Gastrocnemius medialis (tissue), 4 donors: ENCODE data around the gene BDKRB2. TPM values are rescaled to one million over a fixed set of nuclear protein-coding genes. Genes with fewer than 3 reads are reported as not detected.

Experiments used
- ATAC-seq, 2 donors: fragments of 150-250 bp; one replicate each; pipeline ENCODE4 v1.9.1; 2016
- DNase-seq, 2 donors: peaks; one replicate each; pipeline ENCODE4 v3.0.0-alpha.2; 2019
- H3K27ac ChIP-seq, 4 donors: fragments of 200-600 bp; sonication (generic); 1 replicate in 1 of 4; 2 replicates in 3 of 4; pipeline ENCODE4 v1.5.1; 2016 to 2018; ENCODE audit warnings: mild to moderate bottlenecking in 2 of 4, moderate library complexity in 1 of 4
- H3K27me3 ChIP-seq, 3 donors: fragments of 200-600 bp; sonication (generic) in 2 of 3; 1 replicate in 1 of 3; 2 replicates in 2 of 3; pipeline versions ENCODE4 v1.5.1 to v1.6.0; 2016 to 2019; ENCODE audit warnings: mild to moderate bottlenecking in 1 of 3, moderate library complexity in 1 of 3
- H3K36me3 ChIP-seq, 2 donors: fragments of 200-600 bp; sonication (generic) in 1 of 2; one replicate each; pipeline ENCODE4 v1.5.1; 2017 to 2018
- H3K4me1 ChIP-seq, 2 donors: fragments of 200-600 bp; sonication (generic) in 1 of 2; one replicate each; pipeline ENCODE4 v1.5.1; 2016 to 2017; ENCODE audit warnings: mild to moderate bottlenecking in 2 of 2
- H3K4me3 ChIP-seq, 4 donors: fragments of 200-600 bp; sonication (generic) in 3 of 4; 1 replicate in 1 of 4; 2 replicates in 3 of 4; pipeline ENCODE4 v1.5.1; 2016 to 2019; ENCODE audit warnings: mild to moderate bottlenecking in 2 of 4
- H3K9me3 ChIP-seq, 3 donors: fragments of 200-600 bp; sonication (generic) in 2 of 3; 1 replicate in 1 of 3; 2 replicates in 2 of 3; pipeline ENCODE4 v1.5.1; 2016 to 2019
- CTCF ChIP-seq, 5 experiments: fragments of 450-650 bp in 3 of 5; fragments of 200-600 bp in 2 of 5; sonication (generic) in 2 of 5; IDR thresholded peaks in 4 of 5; conservative IDR thresholded peaks in 1 of 5; 1 replicate in 4 of 5; 2 replicates in 1 of 5; pipeline ENCODE4 v1.5.1; 2016 to 2019; ENCODE audit warnings: antibody characterized with exemption in 5 of 5, mild to moderate bottlenecking in 3 of 5, moderate library complexity in 3 of 5
- POLR2A ChIP-seq, 2 donors: fragments of 450-650 bp; IDR thresholded peaks; one replicate each; pipeline ENCODE4 v1.6.1; 2017; ENCODE audit warnings: antibody characterized with exemption in 2 of 2, mild to moderate bottlenecking in 2 of 2, moderate library complexity in 2 of 2
- in situ Hi-C, 4 donors: fragments of 200-750 bp; cut with MboI; loops; one replicate each; pipeline versions ENCODE4 v1.15.0 to v1.8.0; 2017; ENCODE audit warnings: low sequenced_read_pairs in 4 of 4
- intact Hi-C: fragments of 100-400 bp; cut with DNase I; formaldehyde crosslinking; loops from one replicate; pipeline ENCODE4 v1.15.1; 2023; ENCODE audit warnings: low total_unique reads
- total RNA-seq, 4 donors: library from RNA; depleted of rRNA; stranded (reverse); fragments of >200 nt; gene quantifications; one replicate each; pipeline versions ENCODE4 v1.1.0 to v1.2.3, GENCODE V29; 2016

The BDKRB2 gene
- total RNA-seq, 4 donors from 2014 or later = 0.10 to 1.3 (median 0.89) TPM

GRCh38 chr14:96264200-96264553 lies 59.5 kb downstream of the BDKRB2 start:
- in situ Hi-C loops = loop anchor here in 1 of 4 donors (25.0 kb wide), 1 partner anchor 702 kb away; no protein-coding TSS in a partner anchor

GRCh38 chr14:96264853-96265252 lies 60.2 kb downstream of the BDKRB2 start:
- Histone ChIP-seq H3K4me1 (no peaks in the 10 kb centered on the region), H3K27me3 (peaks cover 0 to 9% (median 0%) of the 10 kb centered on the region in 3 donors), H3K4me3 (no peak overlapping the region), H3K9me3 (no peaks in the 10 kb centered on the region), H3K36me3 (no peaks in the 10 kb centered on the region), H3K27ac (no peak overlapping the region)
- ATAC-seq = no peak
- in situ Hi-C loops (loop anchor here in 1 of 4 donors (25.0 kb wide), 1 partner anchor 703 kb away; no protein-coding TSS in a partner anchor), intact Hi-C loops (no loop called here)
- no peak for DNase-seq
- no peak for TF ChIP-seq POLR2A (IDR thresholded peaks at IDR 0.05)
- TF ChIP-seq CTCF (IDR thresholded peaks at IDR 0.05 in 4 of 5, conservative IDR thresholded peaks at IDR 0.05 in 1 of 5) = no peak

More at GRCh38 chr14:96264200-96264553, 59.5 kb downstream of the BDKRB2 start:
- peaks cover 0 to 9% (median 0%) of the 10 kb centered on the region in 3 donors for H3K27me3 ChIP-seq
- ATAC-seq (no peak), DNase-seq (no peak)
- no peaks in the 10 kb centered on the region for H3K36me3 ChIP-seq
- no peak overlapping the region for H3K4me3 ChIP-seq
- no peaks in the 10 kb centered on the region for H3K4me1 ChIP-seq
- no peak overlapping the region for H3K27ac ChIP-seq
- no peaks in the 10 kb centered on the region for H3K9me3 ChIP-seq
- TF ChIP-seq POLR2A (IDR thresholded peaks at IDR 0.05) = no peak
- TF ChIP-seq CTCF (IDR thresholded peaks at IDR 0.05 in 4 of 5, conservative IDR thresholded peaks at IDR 0.05 in 1 of 5) = no peak
- intact Hi-C loops = no loop called here

GRCh38 chr14:96265383-96266095 lies 60.9 kb downstream of the BDKRB2 start:
- Histone ChIP-seq H3K27me3 (peaks cover 0 to 9% (median 0%) of the 10 kb centered on the region in 3 donors), H3K4me1 (no peaks in the 10 kb centered on the region), H3K4me3 (no peak overlapping the region), H3K9me3 (no peaks in the 10 kb centered on the region), H3K27ac (no peak overlapping the region), H3K36me3 (no peaks in the 10 kb centered on the region)
- in situ Hi-C loops = loop anchor here in 1 of 4 donors (25.0 kb wide), 1 partner anchor 703 kb away; no protein-coding TSS in a partner anchor
- ATAC-seq (no peak), DNase-seq (no peak)
- intact Hi-C loops = no loop called here
- no peak for TF ChIP-seq POLR2A (IDR thresholded peaks at IDR 0.05)
- no peak for TF ChIP-seq CTCF (IDR thresholded peaks at IDR 0.05 in 4 of 5, conservative IDR thresholded peaks at IDR 0.05 in 1 of 5)

- Histone ChIP-seq H3K4me1 (no peaks in the 10 kb centered on the region), H3K4me3 (no peak overlapping the region), H3K9me3 (no peaks in the 10 kb centered on the region), H3K36me3 (no peaks in the 10 kb centered on the region), H3K27me3 (no peaks in the 10 kb centered on the region), H3K27ac (no peak overlapping the region)
- intact Hi-C loops = no loop called here
- ATAC-seq (no peak), DNase-seq (no peak)
- in situ Hi-C loops = loop anchor here in 1 of 4 donors (25.0 kb wide), 1 partner anchor 705 kb away; no protein-coding TSS in a partner anchor
- TF ChIP-seq CTCF (IDR thresholded peaks at IDR 0.05 in 4 of 5, conservative IDR thresholded peaks at IDR 0.05 in 1 of 5) (no peak), POLR2A (IDR thresholded peaks at IDR 0.05) (no peak)
Measured at GRCh38 chr14:96267336-96267735, 62.7 kb downstream of the BDKRB2 start.
